ENCODE results near the gene TMEM201. TPM values are rescaled to one million over a fixed set of nuclear protein-coding genes. Genes with fewer than 3 reads are reported as not detected.

The TMEM201 gene
- polyA plus RNA-seq, 2 of the 4 experiments (the other 2 are of a cell fraction) = 1.9 to 8.7 TPM

GRCh38 chr1:9576903-9577302 lies 11.8 kb upstream of the TMEM201 start:
- 89% methylated on average over 6 of the region's 6 CpGs for WGBS (ENCODE audit: missing lambda C conversion rate)
- Histone ChIP-seq H3K4me3 (no peak overlapping the region), H3K4me1 (no peaks in the 10 kb centered on the region), H3K9me3 (no peaks in the 10 kb centered on the region), H3K4me2 (no peak overlapping the region), H3K27ac (no peak overlapping the region)
- no peak for ATAC-seq
- TF ChIP-seq ZSCAN20 (CRISPR knock-in tag; IDR thresholded peaks at IDR 0.05) = no peak
- no peak for TF ChIP-seq SMC3 (IDR thresholded peaks at IDR 0.05)
- no peak for TF ChIP-seq NPAS2 (CRISPR knock-in tag; IDR thresholded peaks at IDR 0.05; ENCODE audit: borderline replicate concordance)
- TF ChIP-seq MAZ (IDR thresholded peaks at IDR 0.05; ENCODE audit: borderline replicate concordance, low read depth, low read length) = no peak
- no peak for TF ChIP-seq CHD2 (IDR thresholded peaks at IDR 0.05; ENCODE audit: low read length, partially characterized antibody)
- no peak for TF ChIP-seq JUN (IDR thresholded peaks at IDR 0.05)
- TF ChIP-seq TP53 (CRISPR knock-in tag; IDR thresholded peaks at IDR 0.05) = no peak
- TF ChIP-seq HDAC2 (IDR thresholded peaks at IDR 0.05) = no peak
- TF ChIP-seq PHF8 (IDR thresholded peaks at IDR 0.05; ENCODE audit: borderline replicate concordance, low read depth) = no peak
- no peak for FAIRE-seq
- ChIA-PET CTCF (interaction anchor here (0.8 to 1.1 kb wide), 2 partner anchors 86 to 288 kb away, joined by 3 read pairs; no protein-coding TSS in a partner anchor), POLR2A (no interaction called here)
- DNase-seq (ENCODE audit: low read depth in 1 of 2, low spot score in 1 of 2) = no peak

GRCh38 chr1:9577423-9577822 lies 11.3 kb upstream of the TMEM201 start:
- no peaks in the 10 kb centered on the region for H3K9me3 ChIP-seq
- no peak for ATAC-seq
- H3K27ac ChIP-seq = no peak overlapping the region
- no peak for DNase-seq (ENCODE audit: low read depth in 1 of 2, low spot score in 1 of 2)
- POLR2A ChIA-PET = no interaction called here
- CTCF ChIA-PET = interaction anchor here (0.7 to 0.8 kb wide), 2 partner anchors 86 to 147 kb away, joined by 3 read pairs; no protein-coding TSS in a partner anchor
- TF ChIP-seq PHF8 (IDR thresholded peaks at IDR 0.05; ENCODE audit: borderline replicate concordance, low read depth) = no peak
- no peak for TF ChIP-seq HEYL (CRISPR knock-in tag; IDR thresholded peaks at IDR 0.05)
- no peak for TF ChIP-seq BCL3 (IDR thresholded peaks at IDR 0.05)
- TF ChIP-seq SREBF2 (IDR thresholded peaks at IDR 0.05) = no peak
- TF ChIP-seq HDAC2 (IDR thresholded peaks at IDR 0.05) = no peak
- no peak for TF ChIP-seq ZSCAN20 (CRISPR knock-in tag; IDR thresholded peaks at IDR 0.05)
- TF ChIP-seq REST (IDR thresholded peaks at IDR 0.05) = no peak
- TF ChIP-seq RNF2 (IDR thresholded peaks at IDR 0.05; ENCODE audit: borderline replicate concordance, low read depth) = no peak
- TF ChIP-seq CTCF (IDR thresholded peaks at IDR 0.05) = no peak
- no peak for TF ChIP-seq RARB (CRISPR knock-in tag; IDR thresholded peaks at IDR 0.05)
- no peak for TF ChIP-seq RFX5 (IDR thresholded peaks at IDR 0.05)
- TF ChIP-seq ZC3H11A (IDR thresholded peaks at IDR 0.05) = no peak
- TF ChIP-seq POLR2AphosphoS2 (conservative IDR thresholded peaks at IDR 0.05; ENCODE audit: low read length) = no peak
- no peak overlapping the region for H3K4me3 ChIP-seq
- 93% methylated on average over 5 of the region's 5 CpGs for WGBS (ENCODE audit: missing lambda C conversion rate)
- no peaks in the 10 kb centered on the region for H3K4me1 ChIP-seq
- H3K4me2 ChIP-seq = no peak overlapping the region
- no peak for FAIRE-seq

All from A549 (cell line).